Measurements from ENCODE around the gene EEF1E1.

GRCh38 chr6:8070718-8071117, 31.6 kb downstream of the EEF1E1 start:
- TF ChIP-seq, protein P1, sequence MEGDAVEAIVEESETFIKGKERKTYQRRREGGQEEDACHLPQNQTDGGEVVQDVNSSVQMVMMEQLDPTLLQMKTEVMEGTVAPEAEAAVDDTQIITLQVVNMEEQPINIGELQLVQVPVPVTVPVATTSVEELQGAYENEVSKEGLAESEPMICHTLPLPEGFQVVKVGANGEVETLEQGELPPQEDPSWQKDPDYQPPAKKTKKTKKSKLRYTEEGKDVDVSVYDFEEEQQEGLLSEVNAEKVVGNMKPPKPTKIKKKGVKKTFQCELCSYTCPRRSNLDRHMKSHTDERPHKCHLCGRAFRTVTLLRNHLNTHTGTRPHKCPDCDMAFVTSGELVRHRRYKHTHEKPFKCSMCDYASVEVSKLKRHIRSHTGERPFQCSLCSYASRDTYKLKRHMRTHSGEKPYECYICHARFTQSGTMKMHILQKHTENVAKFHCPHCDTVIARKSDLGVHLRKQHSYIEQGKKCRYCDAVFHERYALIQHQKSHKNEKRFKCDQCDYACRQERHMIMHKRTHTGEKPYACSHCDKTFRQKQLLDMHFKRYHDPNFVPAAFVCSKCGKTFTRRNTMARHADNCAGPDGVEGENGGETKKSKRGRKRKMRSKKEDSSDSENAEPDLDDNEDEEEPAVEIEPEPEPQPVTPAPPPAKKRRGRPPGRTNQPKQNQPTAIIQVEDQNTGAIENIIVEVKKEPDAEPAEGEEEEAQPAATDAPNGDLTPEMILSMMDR (IDR thresholded peaks at IDR 0.05), result no peak
- TF ChIP-seq EP300 (IDR thresholded peaks at IDR 0.05) (no peak), POLR2A (IDR thresholded peaks at IDR 0.05) (no peak)

All from tibial nerve (tissue), 4 donors.